ENCODE data around the gene ENDOD1.

Gene ENDOD1

DNA sequence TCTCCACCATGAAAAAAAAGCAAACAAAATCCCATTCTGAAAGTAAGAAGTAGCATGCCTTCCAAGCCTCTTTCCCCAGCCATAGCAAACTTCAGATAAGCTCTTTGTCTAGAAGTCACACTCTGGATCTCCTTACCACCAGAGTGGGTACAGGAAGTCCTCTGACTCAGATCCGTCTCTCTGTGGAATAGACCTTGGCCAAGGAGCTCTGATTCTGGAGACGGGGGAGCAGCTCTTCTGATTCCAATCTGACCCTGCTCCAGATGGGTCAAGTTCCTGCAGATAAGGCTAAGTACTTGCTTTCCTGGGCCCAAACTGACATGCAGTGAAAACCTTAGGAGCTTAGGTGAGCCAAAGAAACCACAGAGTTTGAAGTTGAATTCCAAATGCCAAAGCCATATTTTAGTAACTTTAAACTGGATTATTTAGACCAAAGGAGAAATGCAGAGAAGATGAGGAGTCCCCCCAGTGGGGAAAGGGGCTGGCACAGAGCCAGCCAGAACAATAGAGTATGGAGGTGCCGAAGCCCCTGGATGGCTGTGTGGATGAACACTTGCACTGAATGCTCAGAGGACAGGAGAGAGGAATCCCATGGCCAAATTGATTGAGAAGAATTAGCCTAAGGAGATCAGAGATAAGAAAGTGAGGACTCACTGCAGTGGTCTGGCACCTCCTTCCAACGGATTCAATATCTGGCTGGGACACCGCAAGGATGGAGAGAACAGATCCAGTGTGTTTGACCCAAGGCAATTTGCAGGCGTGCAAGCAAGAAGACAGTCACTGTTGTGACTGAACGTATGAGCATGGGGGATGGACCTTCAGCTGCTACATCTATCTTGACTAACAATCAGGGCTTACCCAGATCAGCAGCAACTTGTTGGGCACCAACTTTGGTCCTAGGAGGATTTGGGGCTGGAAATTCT is 54.9 kb downstream of the ENDOD1 start:
- no peak for DNase-seq

DNA sequence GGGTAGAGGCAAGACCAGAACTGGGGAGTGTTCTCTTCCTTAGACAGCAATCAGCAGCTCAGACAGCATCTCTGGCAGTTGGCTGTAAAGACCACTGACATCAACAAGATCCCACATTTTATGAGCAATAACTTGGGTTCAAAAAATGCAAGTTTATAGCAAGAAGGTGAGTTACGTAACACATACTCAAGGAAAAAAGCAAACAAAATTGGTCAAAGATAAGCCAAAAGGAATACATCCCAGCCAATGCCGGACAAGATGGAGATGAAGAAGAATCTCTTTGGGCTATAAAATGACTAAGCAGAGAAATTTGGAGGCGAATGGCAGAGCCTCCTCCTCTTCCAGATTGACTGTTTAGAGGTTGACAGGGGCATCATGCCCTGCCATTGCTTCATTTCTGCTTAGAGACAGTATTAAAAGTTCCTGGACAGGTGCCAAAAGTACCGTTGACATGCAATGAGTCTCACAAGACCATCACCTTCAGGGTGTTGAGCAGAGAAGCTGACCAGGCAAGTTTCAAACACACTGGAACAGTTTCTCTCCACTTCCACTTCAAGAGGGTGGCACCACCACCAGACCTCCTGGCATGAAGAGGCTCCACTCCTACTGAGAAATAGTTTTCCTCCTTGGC is 55.9 kb downstream of the ENDOD1 start:
- no peak for DNase-seq

DNA sequence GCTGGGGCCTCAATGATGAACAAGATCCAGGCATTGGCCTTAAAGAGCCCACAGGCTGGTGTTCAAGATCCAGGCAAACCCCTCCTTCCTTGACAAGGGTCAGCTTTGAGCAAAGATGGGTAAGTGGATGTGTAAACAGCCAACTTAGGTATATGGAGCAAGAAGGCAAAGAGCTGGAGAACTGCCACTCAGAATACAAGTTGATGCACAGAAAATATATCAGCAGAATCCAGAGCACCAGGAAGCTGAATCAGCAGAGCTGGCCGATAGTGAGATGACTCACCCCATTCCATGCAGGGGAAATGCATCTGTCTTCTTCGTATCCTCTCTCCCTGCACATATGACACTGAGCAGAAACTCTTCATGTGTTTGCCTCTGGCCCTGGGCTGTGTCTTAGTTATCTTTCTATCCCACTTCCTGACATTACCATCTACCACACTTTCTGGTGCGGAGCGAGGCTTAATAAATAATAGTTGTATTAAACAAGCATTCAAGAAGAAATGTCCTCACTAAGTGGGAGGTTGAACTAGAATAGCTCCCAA is 57.8 kb downstream of the ENDOD1 start:
- no peak for DNase-seq

DNA sequence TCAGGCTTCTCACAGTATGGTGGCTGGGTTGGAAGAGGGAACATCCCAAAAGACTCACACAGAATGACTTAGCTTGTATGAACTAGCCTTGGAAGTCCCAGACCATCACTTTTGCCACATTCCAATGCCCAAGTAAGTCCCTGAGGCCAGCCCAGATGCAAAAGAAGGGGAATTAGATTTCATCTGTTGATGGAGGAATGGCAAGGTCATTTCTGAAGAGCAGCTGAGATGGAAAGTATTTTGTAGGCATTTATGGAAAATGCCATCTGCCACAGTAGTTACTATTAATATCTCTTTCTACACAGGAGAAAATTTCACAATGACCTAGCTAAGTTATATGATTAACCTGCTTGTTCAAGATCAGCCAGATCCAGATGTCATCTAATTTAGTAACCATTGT is 58.8 kb downstream of the ENDOD1 start:
- no peak for DNase-seq

DNA sequence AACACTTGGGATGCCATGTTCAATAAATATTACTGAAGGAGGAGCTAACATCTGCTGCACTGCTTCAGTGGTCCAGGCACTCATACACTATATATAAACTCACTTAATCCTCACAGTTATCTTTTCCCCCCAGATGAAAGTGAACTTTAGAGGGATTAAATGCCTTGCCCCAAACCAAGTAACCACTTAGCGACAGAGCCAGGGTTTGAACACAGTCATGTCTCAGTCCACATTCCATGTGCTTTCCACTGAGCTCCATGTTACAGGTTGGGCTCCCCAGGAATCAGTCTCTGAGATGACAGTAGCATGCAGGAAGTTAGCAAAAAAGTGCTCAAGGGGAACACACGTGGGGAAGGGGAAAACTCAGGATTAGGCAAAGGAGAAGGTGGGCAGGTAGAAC is 59.3 kb downstream of the ENDOD1 start:
- no peak for DNase-seq

DNA sequence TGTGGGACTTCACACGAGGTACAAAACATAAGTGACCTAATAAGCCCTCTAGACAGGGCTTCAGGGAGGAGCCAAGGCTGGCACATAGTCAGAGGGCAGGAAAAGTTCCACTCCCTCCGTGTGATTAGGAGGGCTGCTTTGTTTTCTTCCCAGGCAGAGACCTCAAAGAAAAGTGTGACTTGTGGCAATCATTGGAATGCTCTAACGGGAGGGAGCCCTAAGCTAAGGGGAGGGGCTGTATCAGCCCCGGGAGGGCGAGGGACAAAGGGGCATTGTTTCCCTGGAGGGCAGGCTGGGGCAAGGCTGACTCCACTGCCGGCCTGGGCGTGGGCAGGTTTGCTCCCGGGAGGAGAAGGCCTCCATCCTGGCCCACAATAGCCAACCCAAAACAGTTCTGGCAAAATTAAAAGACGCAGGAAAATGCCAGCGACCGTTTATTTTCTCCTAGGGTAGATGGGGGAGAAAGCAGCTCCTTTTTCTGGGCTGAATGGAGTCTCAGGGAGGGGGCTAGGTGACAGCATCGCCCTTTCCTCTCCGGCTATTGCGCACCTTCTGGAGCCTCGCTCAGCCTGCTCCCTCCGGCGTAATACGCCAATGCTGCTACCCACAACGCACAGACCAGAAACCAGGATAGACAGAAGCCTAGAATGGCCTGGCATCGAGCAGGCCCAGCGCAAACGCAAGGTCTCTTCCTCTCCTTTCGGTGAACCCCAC is 60.2 kb downstream of the ENDOD1 start:
- DNase-seq, result no peak

DNA sequence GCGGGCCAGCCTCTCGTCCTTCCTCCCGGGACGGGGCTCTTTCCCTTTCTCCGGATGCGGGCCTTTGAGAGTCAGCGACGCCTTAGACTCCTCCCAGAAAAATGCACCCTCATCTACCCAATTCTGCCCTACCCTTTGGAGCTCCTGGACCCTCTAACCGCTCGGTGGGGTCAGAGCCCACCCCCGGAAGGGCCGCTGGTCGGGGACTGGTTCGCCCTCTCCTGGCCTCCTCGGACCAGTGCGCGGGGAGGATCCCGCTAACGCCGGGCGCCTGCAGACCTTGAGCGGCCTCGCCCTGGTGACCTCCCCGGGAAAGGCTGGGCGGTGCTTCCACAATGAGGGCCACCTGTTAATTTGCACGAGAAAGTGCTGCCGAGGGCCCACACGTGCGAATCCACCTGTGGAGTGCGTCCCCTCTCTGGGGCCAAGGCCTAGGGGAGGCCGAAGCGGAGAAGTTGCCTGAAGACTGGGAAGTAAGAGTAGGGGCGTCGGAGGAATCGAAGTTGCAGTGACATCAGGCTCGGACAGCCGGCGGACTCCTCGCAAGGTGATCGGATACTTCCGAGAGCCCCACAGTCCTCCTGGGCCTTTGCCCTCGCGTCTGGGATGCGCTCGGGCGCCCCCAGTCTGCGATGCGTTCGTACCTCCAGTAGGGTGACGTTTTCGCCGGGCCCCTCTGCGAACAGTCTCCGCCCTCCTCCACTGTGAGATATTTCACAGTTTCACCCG is 61.5 kb downstream of the ENDOD1 start:
- peak; percentile 87 for DNase-seq

DNA sequence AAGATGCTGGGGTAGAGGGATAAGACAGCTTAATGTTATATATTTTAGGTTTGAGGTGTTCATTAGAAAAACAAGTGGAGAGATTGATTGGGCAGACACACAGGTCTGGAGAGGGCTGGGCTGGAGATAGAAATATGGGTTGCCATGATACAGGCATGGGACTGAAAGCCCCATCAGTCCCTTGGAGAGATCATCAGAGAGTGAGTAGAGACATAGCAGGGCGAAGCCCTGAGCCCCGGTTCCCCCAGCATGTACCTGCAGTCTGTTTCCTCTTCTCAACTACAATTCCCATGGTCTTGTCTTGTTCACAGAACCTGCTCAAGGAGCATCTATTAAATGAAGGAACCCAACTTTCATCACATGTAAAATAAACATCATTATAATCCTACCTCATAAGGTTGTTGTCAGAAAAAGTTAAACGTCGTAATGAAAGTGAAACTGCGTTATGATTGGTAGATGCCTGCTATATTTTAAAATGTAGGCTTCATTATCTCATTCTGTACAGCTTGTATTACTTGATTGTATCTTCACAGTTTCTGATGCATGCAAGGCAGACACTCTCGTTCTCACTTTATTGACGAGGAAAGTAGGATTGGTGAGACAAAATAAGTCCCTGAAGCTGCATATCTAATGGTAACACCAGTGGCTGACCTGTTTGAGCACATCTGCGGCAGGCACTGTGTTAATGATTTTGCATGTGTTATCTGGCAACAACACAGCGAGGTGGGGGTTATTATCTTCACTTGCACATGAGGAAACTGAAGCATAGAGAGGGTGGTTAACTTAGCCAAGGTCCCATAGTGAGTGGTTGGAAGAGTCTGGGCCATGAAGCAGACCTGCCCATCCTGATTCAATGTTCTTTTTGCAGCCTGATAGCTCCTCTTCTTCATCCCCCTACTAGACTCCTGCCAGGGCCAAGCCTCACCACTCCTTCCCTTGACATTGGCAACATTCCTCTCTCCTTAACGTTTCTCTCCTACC is 63.5 kb downstream of the ENDOD1 start:
- DNase-seq, result peak; percentile 18

DNA sequence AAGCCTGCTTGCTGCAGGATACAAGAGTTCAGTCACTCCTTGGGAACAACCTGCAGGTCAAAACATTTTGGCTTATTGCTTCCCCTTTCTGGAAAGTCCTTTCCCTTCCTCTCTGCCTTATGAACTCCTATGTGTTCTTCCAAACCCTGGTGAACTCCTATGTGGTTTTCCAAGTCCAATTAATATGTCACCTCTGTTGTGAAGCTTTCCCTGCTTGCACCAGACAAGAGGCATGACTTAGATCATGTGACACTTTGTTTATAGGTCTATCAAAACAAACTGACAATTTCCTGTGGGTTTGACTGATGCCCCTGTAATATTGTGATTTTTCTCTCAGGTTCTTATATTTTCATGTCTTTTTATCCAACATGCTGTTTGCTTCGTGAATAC is 64.2 kb downstream of the ENDOD1 start:
- no peak for DNase-seq

DNA sequence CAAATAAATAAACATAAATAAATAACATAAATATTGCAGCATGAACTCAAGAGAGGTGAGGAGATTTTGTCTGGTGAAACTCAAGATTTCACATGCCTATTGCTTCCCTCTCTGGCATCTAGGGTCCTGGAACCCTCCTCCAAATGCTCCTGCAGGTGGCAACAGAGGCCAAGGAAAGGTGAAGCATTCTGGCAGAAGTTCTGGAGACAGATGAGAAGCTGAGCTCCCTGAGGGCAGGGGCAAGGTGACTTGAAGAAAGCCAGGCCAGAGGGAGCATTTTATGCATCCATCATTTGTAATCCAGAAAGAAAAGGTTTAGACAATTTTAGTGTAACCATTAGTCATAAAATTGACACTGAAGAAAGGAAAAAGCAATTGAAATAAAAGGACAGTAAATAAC is 64.9 kb downstream of the ENDOD1 start:
- peak; percentile 58 for DNase-seq

DNA sequence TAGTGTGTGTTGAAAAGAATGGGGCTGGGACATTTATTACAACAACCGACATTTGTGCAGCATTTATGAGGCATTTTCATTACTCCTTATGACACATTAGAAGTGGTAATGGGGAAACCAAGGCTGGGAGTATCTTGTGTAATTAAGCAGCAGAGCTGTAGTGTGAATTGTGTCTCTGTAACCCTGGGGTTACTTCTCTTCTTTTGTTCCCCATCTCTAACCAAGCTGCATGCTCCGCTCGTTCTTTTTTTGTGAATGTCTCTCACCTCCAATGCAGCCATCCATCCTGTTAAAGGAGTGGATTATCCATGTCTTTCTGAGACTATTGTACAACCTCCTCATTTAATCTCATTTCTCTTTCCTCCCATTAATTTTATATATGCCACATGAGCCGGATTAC is 65.7 kb downstream of the ENDOD1 start:
- no peak for DNase-seq

DNA sequence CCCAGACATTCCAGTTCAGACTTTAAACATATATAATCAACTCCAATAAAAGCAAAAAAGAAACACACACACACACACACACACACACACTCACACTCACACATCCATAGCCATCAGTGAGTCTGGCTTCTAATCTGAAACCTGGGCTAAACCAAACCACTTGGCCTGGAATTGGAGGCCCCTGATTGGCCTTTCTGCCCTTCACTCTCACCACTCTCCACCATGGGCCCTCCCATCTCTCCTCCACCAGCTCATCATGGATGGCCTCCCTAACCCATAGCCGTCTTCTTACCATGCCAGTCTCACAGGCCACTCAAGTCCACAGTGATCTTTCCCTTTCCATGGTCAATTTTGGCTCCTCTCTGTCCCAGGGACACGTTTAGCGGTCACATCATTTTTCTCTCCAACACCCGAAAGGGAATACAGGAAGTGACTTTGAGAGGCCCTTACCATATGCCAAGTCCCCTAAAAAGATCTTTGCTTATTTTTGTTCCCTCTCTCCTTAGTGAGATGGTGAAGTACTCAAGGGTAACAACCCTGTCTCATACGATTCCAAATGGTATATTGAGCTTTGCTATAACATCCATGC is 66.6 kb downstream of the ENDOD1 start:
- no peak for DNase-seq

DNA sequence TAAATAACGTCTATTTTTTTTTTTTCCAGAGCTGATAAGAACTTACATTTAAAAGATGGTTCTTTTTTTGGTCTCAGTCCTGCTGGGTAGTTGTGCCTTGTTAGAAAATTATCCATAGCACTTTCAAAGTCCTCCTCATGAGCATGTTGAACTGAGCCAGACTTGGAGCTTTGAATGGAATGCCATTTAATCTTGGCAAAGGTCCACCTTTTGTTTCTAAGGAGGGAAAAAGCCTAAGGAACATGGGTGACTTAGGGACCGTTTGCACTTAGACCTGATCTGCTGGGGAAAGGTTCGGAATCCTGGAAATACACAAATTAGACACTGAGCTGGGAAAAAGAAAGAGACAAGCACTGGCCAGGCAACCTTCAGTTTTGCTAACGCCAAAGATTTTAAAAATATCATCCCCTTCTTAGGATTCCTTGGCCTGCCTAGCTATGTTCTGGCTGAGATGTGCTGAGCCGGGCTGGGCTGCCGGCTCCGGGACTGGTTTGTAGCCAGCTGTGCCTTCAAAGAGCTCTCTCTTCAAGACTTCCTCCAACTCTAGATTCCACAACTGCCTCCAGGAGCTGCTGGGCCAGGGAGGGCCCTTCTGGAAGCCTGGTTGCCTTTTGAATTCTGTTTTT is 67.4 kb downstream of the ENDOD1 start:
- no peak for DNase-seq

DNA sequence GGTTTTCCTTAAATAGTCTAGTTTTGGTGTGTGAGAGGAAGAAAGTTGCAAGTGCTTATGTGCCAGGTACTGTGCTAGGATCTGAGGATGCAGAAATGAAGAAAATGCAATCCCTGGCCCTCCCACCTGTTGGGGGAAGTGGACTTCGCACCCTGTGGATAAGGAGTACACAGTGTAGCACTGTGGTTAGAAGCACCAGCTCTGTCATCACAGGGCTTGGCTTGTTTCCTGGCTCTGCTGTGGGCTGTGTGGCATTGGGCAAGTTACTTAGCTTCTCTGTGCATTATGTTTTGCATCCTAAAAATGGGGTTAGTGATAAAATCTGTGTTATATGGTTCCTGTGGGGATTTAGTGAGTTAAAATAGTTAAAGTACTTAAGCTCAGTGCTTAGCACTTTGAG is 68.2 kb downstream of the ENDOD1 start:
- no peak for DNase-seq

DNA sequence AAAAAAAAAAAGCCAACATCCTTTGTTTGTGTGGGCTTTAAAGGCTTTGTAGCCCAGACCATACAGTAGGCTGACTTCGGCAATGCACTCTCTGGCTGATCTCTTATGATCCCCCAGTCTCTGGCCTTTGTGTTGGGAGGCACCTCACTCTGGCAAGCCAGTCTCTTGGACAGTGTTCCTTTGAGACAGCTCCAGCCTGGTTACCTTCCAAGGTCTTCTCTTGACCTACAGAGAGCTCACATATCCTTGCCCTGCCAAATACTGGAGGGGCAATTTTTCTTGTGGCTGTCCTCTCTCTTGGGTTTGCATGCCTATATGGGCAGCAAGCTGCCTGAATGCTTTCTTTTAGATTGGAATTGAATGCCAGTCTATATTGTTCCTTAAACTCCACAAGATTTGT is 71.6 kb downstream of the ENDOD1 start:
- DNase-seq, result no peak

DNA sequence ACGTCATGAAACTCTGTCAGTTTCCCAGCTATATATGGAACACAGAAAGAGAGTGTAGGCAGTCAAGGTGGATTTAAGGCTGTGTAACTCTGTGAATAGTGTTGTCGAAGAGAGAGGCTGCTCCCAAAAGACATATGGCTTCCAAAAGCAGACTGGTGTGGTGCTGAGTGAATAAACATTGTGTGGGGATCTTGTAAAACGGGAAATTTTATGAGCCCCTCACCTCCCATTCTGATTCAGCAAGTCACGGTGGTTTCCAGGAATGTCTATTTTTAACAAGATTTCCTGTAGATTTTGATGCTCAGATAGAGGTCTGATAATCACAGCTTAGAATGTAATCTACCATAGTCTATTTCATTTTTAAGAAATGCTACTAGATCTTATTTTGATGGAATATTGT is 73.5 kb downstream of the ENDOD1 start:
- DNase-seq, result no peak

DNA sequence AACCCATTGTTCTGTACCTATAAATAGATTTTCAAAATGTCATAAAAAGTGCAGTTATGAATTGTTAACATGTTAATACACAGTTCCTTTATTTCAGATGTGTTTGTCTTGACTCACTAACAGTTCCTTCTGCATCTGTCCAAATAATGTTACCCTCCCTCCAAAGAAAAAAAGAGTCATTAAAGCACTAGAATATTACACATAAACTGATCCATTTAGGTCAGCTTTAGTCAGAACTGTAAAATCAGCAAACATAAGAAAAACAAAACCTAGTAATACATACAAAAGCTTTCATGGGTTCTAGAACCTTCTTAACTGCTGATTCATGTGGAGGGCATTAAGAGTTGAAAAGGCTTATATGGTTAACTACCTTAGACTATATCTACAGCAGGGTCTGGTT is 76.0 kb downstream of the ENDOD1 start:
- DNase-seq, result no peak

DNA sequence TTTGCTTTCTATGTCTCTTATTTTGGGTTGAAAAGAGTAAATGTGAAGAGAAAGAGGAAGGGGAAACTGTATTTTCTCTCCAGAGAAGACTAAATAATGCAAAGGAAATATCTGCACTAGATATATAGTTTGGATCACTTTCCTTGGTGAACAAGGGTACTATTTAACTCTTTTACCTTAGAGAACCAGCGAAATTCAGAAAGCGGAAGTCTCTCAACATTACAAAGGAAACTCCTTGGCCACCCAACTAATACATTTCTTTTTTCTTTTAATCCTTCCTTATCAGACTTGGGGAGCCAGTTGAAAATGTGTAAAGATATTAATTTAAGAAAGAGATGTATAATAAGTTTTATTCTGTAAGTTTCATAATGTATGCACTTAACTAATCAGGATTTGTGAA is 77.1 kb downstream of the ENDOD1 start:
- no peak for DNase-seq

DNA sequence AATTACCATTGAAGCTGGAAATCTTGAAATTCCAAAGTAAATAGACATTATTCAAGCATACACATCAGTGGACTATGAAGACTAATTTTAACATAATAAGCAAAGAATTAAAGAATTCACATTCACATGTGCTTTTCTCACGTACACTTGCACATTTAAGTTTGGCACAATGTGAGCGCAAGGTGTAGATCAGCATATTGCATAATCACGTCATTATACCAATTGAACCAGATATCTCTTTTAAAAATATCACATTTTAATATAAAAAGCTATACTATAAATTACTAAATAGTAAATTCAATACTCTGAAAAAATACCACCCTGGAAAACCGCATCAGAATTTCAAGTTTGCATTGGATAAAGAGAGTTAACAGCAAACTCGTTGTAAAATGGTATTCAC is 80.6 kb downstream of the ENDOD1 start:
- no peak for DNase-seq

DNA sequence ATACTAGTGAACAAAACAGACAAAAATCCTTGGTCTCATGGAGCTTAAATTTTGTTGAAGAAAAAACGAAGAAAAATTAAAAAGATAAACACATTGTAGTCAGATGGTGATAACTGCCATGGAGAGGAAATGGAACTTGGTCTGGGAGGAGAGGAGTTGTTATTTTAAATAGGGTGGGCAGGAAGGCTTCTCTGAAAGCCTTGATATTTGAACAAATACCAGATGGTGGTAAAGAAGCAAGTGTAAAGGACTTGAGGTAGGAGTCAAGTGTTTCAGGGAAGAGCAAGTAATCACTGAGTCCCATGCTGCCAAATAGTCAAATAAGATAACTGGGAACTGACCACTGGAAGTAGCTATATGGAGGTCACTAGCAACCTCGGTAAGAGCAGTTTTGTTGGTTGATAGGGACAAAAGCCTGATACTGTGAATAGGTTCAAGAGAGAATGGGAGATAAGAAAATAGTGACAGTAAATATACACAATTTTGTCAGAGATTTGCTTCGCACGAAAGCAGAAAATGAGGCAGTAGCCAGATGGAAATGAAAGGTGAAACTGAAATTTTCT is 86.3 kb downstream of the ENDOD1 start:
- no peak for DNase-seq

Data from stimulated activated CD4-positive, alpha-beta T cell treated with anti-CD3 and anti-CD28 coated beads, Interleukin-4, amount 100 ng/mL, for 1 hour (primary cell).